GM12873 (cell line): ENCODE measurements around the gene ANO1.

Source experiments
- TF ChIP-seq, protein P1 (sequence below): IDR thresholded peaks from 2 replicates; pipeline ENCODE4 v1.5.1; 2012; ENCODE audit warnings: low read depth, mild to moderate bottlenecking, moderate library complexity, low read length, control low read depth; ENCODE audit not compliant: insufficient read depth; ENCODE audit errors: missing control alignments

Gene ANO1

DNA sequence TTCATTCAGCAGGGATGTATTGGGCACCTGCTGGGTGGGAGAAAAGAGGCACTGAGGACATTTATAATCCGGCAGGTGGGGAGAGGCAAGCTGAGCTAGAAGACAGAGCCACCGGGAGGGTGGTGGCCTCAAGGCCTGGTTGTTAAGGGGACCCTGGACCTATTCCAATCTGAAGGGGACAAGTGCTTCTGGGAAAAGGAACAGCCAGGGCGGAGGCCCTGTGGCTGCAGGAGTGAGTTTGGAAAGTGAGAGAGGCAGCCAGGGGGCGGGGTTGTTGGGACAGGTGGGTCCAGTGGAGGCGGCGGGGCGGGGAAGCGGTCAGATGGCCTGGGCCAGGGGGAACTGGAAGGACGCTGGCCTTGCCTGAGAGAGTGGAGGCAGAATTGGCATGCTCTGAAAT, 29.1 kb downstream of the ANO1 start:
- TF ChIP-seq, protein P1, sequence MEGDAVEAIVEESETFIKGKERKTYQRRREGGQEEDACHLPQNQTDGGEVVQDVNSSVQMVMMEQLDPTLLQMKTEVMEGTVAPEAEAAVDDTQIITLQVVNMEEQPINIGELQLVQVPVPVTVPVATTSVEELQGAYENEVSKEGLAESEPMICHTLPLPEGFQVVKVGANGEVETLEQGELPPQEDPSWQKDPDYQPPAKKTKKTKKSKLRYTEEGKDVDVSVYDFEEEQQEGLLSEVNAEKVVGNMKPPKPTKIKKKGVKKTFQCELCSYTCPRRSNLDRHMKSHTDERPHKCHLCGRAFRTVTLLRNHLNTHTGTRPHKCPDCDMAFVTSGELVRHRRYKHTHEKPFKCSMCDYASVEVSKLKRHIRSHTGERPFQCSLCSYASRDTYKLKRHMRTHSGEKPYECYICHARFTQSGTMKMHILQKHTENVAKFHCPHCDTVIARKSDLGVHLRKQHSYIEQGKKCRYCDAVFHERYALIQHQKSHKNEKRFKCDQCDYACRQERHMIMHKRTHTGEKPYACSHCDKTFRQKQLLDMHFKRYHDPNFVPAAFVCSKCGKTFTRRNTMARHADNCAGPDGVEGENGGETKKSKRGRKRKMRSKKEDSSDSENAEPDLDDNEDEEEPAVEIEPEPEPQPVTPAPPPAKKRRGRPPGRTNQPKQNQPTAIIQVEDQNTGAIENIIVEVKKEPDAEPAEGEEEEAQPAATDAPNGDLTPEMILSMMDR, result no peak

DNA sequence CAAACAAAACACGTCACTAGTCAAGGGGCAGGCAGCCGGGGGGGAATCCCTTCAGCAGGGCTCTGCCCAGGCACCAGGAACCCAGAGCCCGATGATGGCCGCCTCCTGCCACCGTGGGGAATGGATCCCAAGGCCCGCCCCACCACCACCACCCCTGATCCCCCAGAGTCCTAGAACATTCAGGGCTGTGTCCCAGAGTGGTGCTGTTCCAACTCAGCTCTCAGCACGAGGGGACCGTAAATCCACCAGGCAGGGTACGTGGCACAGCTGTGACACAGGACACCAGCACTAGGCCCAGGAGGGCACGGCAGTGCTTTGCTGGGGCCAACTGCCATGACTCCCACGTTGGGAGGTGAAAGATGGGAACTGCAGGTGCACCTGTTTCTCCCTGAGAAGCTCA, 29.6 kb downstream of the ANO1 start:
- TF ChIP-seq, protein P1, result no peak

DNA sequence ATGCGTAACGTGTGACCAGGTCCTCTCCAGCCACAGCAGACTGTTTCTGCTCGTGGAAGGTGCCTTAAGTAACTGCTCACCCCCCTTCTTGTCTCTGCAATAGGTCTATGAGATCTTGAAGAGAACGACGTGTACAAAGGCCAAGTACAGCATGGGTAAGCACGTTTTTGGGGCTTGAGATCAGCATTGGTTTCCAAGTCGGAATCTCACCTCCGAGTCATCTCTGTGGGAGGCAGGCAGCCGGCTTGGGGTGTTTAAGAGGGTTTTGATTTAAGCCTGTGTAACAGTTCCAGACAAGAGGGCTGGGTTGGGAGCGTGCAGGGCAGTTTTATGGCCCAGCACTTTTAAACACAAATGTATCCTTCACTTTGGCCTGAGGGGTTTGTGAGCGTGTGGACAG, 30.1 kb downstream of the ANO1 start:
- TF ChIP-seq, protein P1, result no peak

DNA sequence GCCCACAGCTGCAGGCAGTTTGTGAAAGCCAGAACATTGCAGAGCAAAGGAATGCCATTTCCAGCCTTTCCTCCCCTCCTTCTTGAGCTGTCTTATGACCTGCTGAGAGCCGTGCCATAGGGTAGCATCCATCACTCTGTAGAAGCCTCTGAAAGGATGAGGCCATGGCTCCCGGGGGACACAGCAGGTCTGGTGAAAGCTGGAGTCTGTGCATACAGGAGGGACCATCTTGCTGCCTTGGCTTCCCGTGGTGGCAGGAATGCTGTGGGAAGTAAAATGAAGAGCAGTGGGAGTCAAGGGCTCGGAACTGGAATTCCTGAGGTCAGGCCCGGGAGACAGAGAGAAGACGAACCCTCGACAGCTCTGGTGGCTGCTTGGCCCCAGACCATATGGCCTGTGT, 30.9 kb downstream of the ANO1 start:
- TF ChIP-seq, protein P1, result no peak

DNA sequence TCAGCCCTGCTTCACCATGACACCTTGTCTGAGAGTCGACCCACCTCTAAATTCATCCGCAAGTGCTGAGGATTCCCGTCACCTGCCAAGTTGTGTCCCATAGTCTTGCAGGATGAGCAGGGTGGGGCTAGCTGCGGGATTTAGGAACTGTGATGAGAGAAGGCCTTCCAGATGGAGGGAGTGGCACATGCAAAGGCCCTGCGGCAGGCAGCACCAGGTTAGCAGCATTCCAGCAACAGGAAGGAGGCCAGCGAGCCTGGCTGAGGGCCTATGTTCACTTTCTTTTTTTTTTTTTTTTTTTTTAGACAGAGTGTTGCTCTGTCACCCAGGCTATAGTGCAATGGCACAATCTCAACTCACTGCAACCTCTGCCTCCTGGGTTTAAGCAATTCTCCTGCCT, 31.8 kb downstream of the ANO1 start:
- TF ChIP-seq, protein P1, result no peak

DNA sequence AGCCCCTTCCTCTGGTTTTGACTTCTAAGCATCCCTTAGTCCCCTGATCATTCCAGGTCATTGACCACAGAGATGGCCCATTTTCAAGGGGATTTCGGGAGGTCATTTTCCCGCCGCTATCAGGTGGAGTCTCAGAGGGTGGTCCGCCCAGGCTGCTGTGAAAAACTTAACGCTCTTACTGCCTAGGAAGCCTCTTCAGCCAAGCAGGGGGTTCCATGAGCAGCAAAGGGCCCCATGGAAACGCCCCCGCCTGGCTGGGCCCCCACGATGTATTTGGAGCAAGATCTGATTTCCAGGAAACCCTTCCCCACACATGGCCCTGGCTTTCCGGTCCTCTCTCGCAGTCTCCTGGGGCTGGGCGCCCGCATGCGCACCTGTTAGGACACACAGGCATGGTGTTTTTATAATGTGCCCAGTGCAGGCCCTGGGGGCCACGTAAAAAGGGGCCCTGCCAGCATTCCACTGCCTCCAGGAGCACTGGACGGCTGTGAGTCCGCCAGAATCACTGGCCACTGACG, 32.5 kb downstream of the ANO1 start:
- TF ChIP-seq, protein P1, result no peak

DNA sequence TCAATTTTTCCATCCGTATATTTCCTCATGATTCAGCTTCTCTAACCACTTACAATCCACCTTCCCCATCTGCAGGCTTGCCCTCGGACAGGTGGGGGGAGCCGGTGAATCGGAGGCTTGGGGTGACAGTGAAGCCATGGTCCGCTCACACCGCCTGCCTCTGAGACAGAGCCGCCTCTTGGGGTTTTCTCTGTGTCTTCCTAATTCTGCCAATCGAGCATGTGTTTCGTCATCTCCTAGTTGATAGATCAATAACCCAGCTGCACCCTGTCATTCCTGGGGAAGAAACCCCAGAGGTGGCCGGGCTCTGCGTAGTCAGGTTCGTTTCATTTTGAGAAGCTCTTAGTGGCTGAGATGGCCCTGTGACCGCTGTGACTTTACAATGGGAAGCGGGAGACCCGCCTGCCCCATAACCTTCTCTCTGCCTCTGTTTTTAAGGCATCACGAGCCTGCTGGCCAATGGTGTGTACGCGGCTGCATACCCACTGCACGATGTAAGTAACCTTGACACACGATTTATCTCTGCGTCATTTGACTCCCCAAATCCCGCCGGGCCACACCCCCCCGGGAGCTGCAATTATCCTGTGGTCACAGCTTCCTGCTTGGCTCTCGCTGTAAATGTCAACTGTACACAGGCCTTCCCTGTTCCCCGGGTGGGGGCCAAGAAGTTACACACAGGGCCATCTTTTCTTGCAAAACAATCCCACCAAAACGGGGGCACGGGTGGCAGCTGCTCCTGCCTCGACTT, 33.3 kb downstream of the ANO1 start:
- TF ChIP-seq, protein P1, result no peak
